D341Med (cell line): Measurements from ENCODE around the gene PCBP3.
"Not testable (repeated sequence)": the region's sequence is repeated elsewhere in the genome, so short reads cannot be mapped to it uniquely, and the experiment has no call there.

Source experiments
- DNase-seq: peaks from one replicate; pipeline ENCODE4 v3.0.0; 2012; ENCODE audit warnings: low spot score

Gene PCBP3

DNA sequence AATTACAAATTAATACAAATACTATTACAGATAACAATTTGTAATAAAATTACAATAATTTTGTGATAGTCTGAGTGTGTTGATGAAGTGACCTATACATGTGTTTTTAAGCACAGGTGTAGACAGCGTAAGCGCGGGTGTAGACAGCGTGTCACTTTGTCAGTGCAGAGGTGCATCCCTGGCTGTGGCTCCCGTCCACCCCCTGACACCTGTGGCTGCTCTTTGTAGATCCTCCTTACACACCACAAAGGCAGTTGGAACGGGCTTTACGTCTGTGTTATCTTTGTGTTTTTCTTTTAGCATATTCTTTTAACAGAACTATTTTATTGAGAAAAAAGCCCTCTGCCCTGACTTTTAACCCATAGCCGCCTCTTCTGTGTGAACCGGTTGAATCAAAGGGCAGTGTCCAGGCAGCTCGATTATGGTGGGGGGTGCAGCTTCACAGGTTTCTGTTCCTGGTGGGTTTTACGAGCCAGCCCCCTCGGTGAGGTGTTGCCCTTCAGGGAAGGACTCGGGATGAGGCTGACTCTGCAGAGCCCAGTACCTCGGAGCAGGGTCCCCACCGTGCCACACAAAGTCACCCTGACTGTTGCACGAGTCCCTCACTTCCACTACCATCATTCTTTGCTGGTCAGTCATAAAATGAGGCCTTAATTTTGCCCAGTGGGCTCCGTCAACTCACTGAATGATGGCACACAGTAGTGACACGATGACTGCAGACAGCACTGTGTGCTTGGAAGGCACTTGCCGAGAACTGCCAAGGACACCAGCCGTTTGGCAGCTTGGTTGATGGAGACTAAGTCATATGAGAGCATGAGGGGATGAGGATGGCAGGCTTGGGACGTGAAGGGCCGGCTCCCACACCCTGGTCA is 251.6 kb downstream of the PCBP3 start:
- DNase-seq = no peak

DNA sequence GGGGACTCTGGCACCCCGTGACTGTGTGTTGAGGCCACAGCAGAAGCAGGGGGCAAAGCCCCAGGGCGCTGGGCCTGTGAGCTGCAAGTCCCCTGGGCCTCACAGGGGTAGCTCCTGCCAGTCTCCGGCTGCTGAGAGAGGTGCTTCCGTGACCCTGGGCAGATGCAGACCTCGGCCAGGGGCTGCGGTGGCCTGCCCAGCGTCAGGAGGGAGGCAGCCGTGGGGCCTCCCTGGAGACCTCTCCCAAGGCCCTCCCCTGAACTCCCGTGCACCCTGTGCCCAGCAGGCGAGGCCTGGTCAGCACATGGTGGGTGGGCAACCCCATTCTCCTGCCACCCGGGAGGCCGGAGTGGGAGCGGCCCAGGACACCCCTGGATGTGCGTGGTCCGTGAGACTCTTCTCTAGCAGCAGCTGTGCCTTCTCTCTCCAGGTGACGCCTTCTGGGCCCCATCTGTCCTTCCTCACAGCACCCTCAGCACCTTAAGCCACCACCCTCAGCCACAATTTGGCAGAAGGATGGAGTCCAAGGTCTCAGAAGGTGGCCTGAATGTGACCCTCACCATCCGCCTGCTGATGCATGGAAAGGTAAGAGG is 252.3 kb downstream of the PCBP3 start:
- no peak for DNase-seq

DNA sequence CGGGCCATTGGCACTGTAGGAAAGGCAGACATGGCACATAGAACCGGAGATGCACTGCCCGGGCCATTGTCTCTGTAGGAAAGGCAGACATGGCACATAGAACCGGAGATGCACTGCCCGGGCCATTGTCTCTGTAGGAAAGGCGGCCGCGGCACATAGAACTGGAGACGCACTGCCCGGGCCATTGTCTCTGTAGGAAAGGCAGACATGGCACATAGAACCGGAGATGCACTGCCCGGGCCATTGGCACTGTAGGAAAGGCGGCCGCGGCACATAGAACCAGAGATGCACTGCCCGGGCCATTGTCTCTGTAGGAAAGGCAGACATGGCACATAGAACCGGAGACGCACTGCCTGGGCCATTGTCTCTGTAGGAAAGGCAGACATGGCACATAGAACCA is 252.9 kb downstream of the PCBP3 start:
- DNase-seq = not testable (repeated sequence)

DNA sequence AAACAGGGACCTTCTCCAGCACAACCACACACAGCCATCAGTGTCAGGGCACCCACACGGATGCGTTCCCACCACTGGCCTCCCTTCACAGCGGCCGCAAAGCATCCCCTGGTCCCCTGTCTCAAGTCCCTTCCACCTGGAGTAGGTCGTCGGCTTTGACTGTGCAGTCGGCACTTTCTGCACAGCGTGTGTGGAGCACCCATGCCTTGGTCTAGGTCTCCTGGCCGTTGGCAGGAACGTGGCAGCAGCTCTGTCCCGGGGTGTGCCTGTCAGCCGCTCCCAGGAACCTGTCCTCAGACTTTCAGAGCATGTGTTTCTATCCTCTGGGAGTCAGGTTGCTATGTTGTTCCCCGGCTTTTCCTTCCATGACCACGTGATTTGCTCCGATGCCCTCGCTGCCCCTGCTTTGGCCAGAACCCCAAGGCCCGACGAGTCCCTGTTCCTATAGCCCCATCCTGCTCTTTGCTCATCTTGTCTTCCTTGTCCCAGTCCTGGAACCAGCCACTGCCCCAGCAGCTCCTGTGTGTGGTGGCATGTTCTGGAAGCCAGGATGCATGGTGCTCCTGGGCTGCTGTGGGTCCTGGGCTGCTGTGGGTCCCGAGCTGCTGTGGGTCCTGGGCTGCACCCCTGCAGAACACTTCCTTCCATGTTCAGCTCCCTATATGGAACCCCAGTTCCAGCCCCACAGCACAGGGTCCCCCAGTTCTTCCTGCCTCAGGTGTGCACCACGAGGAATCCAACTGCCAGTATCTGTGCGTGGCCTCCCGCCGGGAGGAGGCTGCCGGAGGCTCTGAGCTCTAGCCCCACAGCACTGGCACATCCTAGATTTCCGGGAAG is 253.9 kb downstream of the PCBP3 start:
- no peak for DNase-seq

DNA sequence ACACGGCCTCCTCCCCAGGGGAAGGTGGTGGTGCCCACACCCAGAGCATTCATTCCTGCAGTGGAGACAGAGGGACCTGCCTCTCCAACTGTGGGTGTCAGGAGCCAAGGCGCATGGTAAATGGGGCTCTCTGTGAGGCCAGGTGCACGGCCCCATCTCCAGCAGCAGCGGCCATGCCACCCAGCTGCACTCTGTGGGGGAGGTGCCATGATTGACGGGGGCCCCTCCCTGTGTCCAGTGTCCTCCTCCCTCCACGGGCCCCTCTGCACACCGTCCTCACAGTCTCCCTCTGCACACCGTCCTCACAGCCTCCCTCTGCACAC is 254.5 kb downstream of the PCBP3 start:
- no peak for DNase-seq

DNA sequence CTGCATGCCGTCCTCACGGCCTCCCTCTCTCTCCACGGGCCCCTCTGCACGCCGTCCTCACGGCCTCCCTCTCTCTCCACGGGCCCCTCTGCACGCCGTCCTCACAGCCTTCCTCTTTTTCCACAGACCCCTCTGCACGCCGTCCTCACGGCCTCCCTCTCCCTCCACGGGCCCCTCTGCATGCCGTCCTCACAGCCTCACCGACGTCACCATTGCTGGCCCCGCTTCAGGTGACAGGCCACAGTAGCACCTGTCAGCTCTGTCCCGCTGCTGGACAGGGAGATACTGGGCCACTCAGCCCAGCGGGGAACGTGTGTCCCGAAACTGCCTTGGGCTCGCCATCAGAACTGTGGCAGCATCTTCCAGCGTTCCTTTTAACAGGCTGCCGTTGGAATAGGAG is 255.3 kb downstream of the PCBP3 start:
- DNase-seq = no peak

DNA sequence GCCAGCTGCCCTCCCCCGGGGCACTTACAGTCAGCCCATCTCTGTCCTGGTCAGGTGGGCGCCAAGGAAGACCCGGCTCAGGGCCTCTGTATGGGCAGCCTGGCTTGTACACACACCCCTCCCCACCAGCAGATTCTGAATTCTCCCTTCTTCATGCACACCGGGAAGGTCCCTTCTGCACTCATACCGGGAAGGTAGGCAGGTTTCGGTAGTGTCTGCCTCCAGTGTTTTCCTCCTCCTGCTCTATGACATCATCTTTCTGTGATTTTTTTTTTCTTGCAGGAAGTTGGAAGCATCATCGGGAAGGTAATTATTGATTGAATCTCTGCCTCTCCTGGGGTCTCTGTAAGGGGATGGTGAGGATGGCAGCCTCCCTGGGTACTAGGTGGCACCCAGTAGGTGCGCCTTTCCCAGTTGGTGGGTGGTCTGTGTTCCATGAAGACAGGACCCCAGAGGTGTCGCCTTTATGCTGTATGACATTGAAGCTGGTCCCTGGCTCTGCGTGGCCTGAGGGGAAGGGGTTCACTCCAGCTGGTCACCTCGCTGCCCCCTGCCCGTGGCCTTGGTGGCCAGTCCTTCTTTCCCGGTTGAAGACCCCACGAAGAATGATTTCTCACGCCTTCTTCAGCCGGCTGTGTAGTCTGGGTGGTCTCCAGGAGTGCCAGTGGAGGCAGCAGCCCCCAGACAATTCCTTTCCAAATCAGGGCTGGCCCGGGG is 255.9 kb downstream of the PCBP3 start:
- no peak for DNase-seq

DNA sequence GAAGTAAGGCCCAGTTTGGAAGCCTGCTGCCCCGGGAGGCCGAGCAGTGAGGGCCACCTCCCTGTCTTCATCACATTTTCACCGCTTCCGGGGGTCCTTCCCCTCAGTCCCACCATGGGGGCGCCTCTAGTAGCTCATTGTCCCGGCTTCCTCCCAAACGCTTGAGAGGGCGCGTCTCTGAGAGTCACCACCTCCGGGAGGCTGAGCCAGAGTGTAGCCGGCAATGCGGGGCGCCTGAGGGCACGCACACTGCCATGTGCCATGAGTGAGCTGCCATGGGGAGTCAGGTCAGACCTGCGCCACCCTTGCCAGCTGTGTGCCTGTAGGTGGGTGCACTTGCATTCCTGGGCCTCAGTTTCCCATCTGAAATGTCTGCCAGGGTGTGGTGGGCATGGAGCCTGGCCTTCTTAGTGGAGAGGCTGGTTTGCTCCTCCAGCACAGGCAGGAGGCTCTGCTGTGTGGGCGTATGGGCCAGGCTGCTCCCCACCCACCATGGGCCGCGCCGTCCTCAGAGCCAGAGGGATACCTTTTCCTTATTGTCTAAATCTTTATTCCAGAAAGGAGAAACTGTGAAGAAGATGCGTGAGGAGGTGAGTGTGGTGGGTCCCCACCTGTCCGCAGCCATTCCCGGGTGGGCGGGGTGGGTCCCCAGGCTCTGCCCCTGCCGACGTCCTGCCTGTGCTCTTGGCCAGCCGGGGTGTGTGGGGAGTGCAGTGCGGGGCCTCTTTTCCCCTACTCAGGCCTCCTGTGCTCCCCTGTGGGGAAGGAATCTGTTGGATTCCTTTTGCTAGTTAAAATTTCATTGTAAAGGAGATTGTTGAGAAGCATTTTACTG is 256.7 kb downstream of the PCBP3 start:
- DNase-seq = no peak

DNA sequence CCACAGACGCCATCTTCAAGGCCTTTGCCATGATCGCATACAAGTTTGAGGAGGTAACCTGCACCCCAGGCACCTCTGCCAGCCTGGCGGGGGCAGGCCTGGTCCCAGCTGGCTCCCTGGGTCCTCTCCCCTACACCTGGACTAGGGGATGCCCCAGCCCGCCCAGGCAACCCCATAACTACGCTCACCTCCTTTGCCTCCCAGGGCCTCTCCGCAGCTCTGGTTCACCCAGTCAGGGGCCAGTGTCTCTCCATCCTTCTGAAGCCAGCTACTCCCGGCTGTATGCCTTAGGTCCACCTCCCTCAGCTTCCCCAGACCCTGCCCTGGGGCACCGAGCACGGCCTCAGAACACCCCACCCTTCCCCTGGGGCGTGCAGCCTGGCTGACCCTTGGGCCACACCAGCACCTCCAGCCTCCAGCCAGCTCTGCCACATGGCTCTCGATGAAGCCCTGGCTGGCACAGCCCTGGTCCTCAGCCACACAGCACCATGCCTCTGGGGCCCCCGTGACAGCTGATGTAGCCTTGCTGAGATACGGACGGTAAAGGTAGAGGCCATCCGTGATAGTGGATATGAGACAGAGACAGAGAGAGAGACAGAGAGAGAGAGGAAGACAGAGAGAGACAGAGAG is 257.7 kb downstream of the PCBP3 start:
- DNase-seq = no peak

DNA sequence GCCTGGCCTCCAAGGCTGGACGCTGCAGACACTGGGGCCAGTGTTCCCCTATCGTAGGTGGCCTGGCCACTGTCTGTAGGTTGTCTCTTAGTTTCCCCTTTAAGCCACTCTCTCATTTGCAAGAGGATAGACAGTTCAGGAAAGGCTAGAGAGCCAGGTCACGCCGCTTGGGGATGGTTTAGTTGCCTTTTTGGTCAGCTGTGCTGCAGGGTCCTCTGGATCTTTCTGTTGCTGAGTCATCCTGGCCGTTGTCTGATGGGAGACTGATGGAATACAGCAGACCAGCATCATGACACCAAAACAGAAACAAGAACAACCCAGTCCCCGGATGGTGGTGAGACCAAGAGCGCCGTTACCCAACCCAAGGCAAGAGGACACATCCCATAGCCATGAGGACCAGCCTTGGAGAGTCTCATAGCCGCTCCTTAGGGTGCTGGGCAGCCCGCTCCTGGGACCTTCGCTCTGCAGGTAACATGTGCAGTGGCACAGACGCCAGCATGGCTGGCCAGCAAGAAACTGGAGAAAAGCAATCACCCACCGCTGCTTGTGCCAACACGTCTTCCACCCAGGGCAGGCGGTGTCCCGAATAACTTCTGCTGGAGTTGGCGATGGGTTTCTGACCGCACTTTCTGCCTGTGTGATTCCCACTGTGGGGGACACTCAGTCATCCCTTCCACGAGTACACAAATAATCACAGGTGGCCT is 258.9 kb downstream of the PCBP3 start:
- DNase-seq = no peak

DNA sequence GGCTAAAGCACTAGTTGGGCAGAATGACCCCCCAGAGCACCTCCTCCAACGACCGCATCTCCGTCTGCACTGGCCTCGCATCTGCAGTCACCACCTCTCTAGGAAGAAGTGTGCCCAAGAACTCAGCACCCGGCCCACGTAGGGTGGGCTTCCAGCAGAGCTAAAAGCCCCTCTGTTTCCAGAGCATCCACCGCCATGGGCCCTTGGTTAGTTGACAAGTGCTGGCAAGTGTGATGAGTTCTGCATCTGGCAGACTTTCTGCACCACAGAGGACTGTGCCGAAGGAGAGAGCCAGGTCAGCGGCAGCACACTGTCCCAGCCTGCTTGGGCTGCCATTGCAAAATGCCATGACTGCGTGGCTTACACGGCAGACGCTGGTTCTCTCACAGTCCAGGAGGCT is 261.7 kb downstream of the PCBP3 start:
- DNase-seq = no peak

DNA sequence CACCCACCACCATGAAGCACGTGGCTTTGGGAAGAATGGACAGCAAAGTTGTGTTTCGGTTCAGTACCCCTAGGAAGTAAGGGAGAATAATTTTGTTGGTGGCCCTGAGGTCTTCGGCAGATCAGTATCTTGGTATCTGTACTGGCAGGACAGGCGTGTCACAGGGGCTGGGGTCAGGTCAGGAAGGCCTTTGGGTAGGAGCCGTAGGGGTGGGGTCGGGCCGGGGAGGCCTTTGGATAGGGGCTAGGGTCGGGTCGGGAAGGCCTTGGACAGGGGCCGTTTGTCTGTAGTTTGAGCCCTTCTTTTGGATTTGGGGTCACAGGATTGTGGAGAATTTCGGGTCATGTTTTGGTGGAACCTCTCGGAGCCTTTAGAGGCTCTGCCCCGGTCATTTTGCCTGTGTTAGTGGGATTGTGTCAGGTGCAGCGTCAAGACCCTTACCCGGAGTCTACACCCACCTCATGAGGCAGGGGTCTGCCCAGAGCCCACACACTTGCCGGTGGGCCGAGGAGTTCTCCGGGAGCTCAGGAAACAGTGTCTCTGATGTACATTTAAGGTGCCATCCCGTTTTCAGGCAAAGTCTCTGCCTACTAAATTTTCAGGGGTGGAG is 262.8 kb downstream of the PCBP3 start:
- no peak for DNase-seq

DNA sequence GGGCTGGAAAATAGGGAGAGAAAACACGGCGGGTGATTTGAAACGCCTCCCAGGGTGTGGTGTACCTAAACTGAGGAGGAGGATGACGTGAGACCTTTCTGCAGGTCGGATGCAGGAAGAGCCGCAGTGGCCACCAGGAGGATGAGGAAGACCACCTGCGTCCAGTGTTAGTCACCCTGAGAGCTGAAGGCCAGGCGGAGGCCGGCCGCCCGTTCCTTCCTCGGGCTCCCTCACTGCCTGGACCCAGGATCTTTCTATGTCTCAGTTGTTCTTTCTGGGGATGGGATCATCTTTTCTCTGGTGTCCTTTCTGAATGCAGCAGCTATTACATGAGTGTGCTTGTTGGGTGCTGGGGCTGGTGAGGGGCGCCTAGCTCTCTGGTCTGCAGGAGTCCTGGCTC is 263.3 kb downstream of the PCBP3 start:
- no peak for DNase-seq

DNA sequence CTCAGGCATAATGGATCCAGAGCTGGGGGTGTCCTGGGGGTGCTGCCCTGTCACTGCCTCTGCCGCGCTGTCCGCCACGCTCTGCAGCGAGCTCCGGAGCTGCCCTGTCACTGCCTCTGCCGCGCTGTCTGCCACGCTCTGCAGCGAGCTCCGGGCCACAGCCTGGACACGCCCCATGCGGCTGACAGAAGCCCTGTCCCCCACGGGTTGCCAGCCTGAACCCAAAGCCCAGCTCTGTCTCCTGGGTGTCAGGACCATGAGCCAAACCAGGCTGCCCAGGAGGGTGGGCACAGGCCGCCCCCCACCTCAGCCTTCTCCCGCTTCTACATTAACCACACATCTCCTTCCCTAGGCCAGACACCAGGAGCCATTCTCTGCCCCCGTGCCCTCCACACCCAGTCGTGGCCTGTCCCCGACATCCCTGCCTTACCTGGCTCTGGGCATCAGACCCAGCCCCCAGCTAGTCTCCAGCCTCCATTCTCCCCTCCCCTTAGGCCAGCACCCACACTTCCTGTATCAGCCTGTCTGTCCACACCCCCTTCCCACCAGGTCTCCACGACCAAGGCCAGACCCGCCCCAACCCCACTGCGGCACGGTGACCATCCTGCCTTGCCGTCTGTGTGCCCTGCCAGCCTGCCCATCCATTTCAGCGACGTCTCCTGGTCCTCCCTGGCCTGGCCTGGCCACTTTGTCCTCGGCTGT is 265.2 kb downstream of the PCBP3 start:
- no peak for DNase-seq

DNA sequence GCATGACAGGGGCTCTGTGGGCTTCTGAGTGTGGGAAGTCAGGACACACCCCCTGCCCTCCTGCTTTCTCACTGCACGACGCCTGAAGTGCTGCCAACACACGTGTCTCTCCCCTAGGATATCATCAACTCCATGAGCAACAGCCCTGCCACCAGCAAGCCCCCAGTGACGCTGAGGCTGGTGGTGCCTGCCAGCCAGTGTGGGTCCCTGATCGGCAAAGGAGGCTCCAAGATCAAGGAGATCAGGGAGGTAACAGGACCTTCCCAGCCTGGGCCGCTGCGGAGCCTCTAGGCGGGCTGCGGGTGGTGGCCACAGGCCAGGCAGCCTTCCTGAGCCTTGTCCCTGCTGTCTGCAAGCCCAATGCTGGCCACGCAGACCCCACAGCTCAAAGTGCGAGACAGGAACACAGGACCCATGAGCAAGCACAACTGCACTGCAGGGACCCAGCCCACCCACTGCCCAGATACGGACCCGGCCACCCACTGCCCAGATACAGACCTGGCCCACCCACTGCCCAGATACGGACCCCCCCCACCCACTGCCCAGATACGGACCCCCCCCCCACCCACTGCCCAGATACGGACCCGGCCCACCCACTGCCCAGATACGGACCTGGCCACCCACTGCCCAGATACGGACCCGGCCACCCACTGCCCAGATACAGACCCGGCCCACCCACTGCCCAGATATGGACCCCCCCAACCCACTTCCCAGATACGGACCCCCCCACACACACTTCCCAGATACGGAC is 265.9 kb downstream of the PCBP3 start:
- DNase-seq = no peak

DNA sequence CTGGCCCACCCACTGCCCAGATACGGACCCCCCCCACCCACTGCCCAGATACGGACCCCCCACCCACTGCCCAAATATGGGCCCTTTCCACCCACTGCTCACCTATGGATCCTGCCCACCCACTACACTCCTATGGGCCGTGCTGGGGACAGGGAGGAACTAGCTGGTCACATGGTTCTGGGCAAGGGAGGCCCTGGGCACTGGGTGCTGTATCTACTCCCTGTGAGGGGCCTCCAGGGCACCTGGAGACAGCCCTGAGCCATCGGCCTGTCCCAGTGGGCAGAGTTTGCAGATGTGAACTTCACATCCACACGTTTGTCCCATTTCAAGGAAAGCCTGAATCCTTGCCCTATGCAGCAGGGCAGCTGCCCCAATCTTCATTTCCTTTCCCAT is 266.6 kb downstream of the PCBP3 start:
- DNase-seq = no peak

DNA sequence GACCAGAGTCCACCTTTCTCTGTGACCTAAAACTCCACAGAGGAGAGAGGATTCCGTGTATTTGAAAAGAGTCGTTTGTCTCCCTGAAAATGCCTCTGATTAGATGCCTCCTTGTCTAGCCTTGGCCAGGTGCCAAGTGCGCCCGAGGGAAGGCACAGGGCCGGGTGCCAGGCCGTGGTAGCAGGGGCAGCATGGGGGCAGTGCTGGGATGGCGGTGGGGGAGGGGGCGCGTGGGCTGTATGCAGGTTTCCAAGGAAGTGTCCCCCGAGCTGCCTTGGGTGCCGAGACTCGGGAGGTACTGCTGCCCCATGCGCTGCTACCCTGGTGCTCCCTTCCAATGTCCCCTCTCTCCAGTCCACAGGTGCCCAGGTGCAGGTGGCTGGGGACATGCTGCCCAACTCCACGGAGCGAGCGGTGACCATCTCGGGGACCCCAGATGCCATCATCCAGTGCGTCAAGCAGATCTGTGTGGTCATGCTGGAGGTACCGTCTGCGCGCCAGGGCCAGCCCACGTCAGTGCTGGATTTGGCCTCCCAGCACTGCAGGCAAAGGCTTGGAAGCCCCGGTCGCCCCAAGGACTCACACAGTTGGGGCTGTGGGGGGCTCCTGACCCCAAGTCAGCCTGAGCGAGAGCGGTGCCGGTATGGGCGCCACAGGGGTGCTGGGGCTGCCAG is 267.2 kb downstream of the PCBP3 start:
- peak; percentile 47 for DNase-seq

DNA sequence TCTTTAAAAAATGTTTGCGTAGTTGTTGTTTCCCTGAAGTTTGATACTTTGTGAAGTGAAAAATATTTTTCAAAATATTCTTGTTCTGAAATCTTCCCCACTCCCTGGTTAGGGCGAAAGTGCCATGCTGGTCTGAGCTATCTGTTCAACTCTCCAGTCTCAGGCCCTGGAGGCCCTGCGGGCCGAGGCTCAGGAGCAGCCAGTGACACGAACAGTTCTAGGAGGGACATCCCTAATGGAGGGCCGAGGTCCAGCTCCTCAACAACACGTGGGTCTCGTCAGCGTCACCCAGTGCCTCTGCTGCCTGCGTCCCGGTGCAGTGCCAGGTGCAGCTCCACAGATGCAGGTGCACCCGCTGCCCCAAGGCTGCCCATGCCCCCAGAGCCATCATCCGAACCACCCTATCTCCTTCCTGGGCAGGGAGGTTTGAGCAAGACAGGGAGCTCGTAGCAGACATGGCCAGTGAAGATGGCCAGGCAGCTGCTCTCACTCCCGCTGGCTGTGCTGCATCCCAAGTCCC is 268.3 kb downstream of the PCBP3 start:
- DNase-seq = no peak
